HG03571 (cell line): ENCODE results near the gene CAMK1G.

Source experiments
- ATAC-seq: cut with Tn5 transposase; IDR thresholded peaks from one replicate; pipeline ENCODE4 v1.9.1; 2021; ENCODE audit not compliant: unreplicated experiment

CAMK1G gene

DNA sequence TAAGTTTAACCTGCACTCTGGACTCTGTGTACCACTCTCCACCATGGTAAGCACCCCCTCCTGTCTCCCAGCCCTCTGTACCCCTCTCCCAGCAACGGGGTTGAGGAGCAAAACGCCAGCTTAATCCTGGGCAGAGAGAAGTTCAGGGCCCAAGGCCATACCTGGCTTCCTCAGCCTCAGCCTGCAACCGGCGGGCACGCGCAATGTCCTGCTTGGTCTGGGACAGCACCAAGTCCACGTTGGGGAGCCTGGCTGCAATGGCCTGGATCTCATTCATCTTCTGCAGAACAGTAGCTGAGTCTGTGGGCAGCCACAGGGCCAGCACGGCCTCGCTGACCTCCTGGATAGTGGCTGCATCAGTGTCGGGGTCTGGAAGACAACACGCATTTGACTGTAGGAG is 34.8 kb downstream of the CAMK1G start:
- no peak for ATAC-seq

DNA sequence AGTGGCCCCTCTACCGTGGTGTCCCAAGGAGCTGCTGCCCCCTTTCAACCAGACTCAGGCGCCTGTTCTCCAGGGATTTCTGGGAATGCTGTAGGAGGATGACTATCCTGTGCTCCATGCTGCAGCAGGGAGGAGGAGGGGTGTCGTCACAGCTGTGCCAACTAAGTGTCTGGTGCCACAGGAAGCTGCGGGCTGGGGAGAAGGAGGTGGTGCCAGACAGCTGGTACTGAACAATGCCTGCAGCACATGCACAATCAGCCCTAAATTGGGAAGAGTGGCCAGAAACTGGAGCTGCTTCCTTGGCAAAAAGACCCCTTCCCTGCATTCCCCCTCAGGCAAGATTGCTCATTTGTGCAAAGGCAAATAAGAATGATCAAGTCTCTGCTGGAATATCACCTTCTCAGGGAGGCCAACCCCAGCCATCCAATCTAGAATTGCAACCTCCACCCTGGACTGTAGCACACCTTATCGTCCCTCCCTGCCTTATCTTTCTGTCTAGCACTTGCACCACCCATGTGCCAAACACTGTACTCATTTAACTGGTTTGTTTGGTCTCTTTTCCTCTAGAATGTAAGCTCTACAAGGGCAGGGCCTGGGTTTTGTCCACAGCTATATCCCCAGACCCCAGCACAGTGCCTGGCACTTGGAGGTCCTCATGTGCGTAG is 35.4 kb downstream of the CAMK1G start:
- no peak for ATAC-seq

DNA sequence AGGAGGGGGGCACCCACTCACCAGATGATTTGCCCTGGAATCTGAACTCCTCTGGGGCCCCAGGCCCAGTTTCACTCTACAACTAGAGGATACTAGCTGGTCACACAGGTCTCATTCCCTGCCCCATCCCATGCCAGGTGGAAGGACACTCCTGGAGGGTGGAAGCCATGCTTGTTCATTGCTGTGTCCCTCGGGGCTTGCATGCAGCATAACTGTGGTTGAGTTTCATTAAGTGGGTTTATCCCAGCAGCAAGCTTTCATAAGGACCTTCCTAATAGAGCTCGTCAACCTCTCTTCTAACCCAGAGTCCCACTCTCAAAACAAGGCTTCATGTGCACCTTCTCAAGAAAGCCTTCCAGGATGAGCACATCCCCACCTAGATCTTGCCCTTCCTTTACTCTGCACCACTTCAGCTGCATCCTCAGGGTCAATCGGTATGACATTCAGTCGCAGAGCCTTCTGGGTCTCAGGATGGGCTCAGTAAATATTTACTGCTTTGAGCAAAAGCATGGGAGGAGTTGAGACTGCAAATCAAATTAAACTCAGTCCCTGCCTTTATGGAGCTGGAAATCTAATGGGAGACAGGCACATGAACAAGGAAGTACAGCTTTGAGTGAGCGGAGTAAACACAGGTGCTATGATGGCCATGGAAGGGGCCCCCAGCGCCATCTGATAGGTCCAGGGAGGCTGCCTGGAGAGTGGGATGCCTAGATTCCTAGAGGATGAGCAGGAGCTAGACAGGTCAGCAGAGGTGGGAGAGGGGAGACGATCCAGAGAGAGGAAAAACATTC is 36.4 kb downstream of the CAMK1G start:
- ATAC-seq = no peak

DNA sequence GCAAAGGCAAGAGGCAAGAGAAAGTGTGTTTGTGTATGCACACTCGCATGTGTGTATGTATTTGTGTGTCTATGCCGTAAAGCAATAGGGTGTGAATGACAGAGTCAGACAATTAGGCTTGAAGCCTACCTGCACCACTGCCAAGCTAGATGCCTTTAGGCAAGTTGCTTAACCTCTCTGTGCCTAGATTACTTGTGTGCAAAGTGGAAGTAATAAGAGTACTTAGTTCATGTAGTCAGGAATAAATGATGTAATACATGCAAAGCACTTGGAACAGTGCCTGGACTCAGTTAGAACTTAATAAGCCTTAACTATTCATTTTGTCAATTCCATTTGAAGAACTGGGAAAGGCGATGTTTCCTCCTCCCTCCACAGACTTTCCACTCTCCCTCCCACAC is 37.0 kb downstream of the CAMK1G start:
- no peak for ATAC-seq

DNA sequence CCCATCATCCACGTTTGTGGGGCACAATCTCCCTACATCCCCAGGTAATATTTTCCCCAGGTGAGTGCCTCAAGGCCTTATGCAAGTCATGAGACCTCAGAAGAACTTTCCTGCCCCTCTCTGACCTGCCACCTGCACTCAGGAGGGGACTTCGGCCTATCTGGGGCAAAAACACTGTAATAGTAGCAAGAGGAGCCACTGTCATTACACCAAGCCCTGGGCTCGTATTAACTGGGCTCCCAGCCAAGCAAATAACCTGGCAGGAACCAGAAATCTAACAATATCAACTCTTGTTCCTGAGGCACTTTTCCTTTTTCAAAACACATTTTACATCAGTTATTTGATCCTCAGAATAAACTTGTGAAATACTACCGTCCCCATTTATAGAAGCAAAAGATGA is 37.8 kb downstream of the CAMK1G start:
- no peak for ATAC-seq

DNA sequence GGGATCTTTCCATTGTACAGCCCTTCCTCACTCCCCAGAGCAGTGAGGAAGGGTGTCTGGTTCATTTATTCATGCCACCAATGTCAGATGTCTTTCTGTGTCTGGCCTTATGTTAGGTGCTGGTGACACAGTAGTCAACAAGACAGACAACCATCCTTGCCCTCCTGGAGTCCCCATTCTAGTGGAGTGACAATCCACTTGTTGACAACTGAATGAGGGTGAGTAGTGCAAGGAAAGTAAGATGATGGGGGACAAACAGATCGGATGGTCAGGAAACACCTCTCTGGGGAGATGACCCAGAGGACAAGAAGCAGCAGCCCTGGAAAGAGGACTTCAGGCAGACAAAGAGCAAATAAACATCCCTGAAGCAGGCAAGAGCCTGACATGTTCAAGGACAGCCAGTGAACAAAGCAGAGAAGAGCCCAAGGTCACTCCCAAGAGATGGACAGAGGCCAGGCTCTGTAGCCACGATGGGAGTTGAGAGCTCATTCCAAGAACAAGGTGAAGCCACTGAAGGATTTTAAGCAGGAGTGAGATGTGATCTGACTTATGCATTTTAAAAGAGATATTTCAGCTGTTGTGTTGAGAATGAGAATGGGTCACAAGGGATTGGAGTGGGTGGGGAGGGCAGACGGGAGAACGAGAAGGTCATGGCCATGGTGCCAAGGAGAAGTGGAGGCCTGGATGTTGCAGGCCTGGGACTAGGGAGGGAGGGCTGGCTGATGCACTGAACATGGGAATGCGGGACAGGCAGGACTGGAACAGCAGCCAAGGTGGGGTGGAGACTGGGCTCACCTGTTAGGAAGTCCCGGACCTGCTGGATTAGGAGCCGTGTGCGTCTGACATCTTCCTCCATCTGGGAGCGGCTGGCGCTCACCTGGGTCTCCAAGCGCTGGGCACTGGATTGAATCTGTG is 38.5 kb downstream of the CAMK1G start:
- no peak for ATAC-seq

DNA sequence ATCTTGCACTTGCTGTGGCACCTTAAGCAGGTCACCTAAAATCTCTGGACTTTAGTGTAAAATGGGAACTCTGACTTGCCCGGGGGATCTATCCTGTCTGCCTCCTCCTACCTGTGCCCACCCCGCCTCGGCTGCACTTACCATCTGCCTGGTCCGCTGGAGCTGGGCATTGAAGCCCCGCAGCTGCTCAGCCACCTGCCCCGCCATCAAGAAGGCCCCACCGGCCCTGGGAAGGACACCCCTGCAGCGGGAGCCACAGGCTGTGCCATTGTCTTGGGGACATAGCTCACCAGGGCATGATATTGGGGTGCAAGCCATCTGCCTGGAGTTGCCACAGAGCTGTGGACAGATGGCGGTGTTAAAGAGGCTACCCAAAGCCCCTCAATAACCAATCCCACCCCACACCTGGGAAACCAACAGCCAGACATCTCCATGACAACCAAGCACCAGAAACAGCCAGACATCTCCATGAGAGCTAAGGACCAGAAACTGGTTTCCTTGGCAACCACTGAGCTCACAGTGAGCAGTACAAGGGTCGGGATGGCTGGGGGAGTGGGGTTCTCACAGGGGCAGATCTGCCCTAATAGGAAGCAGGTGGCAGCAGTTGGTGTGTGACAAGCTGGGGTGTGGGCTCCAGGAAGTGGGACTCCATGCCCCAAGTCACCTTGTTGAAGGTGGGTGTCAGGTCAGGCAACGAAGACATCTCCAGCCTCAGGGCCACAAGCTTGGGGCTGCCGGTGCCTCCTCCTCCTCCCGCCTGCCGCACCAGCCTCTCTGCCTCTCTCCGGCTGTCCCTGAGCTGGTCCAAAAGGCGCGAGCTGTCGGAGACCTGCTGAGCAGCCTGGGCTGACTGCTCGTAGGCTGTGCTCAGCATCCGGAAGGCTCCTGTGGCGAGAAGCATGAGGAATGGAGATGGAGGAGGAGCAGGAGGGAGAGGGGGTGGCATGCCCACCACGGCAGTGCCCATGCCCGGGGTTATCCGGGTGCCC is 39.6 kb downstream of the CAMK1G start:
- no peak for ATAC-seq

DNA sequence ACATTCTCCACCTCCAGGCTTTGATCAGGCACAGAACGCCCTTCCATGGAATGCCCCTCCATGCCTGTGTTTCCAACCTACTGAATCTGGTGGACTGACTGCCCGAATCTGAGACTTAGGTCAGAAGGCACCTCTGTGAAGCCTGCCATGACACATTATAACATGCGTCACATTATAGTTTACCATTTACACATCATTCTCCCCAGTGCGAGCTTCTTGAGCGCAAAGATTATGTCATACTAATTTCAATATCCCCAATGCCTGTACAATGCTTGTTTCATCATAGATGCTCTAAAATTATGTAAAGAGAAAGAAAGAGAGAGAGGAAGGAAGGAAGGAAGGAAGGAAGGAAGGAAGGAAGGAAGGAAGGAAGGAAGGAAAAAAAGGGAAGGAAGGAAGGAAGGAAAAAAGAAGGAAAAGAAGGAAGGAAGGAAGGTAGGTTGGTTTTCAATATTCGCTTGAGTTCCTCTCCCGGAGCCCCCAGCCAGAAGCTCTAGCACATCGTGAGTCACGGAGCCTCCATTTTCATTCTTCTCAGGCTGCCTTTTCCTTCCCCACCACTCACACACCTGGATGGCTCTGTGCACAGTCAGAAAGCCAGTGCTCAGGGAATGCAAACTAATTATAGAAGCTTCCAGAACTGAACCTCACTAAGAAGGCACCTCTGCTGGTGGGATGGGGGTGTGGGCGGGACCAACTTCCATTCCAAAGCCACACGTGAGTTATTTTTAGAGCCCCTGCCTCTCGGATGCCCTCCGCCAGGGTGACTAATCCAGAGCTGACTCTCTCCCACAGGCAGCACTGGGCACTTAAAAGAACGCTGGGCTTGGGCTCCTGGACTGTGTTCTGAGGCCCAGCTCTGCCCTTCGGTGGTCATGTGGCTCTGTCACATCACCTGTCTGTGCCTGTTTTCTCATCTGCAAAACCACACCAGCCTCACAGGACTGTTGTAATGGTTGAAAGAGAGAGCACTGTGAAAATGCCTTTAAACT is 41.3 kb downstream of the CAMK1G start:
- no peak for ATAC-seq

DNA sequence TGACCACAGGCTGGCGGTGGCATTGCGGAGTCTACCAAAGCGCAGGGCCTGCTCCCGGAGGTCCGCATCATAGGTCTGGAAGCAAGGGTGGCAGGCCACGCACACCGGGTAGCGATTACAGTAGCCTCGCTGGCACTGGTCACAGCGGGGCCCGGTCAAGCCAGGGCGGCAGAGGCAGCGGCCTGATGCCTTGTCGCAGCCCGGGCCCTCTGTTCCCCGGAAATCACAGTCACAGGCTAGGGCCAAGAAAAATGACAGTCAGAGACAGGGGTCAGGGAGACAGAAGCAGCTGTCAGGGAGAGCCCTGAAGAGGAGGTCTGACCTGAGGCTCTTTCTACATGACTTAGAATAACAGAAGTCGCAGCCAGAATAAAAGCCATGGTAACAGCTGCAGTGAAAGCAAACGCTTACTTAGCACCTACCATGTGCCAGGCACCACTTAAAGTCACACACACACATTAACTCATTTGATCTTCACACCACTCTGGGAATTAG is 42.3 kb downstream of the CAMK1G start:
- ATAC-seq = no peak

DNA sequence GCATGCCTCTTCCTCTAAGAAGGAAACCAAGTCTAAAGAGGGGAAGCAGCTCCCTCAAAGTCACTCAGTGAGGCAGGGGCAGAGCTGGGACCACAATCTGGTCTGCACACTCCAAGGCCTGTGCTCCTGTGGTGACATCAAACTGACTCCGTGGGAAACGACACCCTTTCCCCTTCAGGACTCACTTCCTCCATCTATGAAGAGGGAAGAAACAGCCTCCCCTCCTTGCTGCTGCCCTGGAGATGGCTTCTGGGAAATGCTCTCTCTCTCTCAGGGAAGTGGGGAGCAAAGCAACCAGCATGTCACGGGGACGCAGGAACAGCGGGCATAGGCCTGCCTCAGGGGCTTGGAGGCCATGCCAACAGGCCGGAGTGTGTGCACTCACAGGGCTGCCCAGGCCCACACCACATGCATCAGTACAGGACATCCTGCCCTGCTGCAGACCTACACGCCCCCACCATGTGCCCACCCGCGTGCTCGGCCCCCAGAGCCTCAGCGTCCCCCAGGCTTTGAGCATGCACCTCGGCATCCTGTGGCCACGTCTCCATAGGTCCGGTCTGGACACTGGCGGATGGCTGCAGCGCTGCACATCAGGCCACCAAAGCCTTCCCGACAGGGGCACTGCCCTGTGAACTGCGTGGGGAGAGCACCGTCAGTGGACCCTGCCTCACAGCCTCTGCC is 43.0 kb downstream of the CAMK1G start:
- ATAC-seq = no peak

DNA sequence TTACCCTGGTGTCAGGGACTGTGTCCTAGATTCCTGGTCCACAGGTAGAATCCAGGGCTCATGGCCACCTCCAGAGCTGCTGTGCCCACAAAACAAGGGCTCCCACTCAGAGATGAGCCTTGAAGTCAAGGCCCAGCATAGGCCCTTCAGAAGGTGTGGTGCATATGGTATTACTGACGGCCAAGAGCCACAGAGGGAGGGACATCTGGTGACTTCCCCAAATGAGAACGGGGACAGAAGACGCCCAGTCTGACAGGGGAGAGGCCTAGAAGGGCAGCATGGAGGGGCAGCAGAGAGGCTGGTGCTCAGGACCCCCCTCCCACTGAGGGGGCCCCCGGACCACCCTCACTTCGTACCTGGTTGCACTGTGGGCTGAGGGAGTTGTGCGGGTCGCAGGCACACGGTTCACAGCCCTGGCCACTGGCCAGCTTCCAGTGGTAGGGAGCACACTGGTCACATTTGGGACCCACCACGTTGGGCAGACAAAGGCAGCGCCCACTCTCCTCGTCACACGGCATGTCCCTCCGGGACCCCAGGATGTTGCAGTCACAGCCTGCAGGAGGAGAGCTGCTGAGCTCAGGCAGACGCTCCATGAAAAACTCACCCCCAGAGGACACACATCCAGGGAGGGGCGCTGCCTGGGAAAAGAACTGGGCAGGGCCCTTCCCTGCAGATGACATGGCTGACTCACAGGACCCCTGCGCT is 43.7 kb downstream of the CAMK1G start:
- ATAC-seq = no peak

DNA sequence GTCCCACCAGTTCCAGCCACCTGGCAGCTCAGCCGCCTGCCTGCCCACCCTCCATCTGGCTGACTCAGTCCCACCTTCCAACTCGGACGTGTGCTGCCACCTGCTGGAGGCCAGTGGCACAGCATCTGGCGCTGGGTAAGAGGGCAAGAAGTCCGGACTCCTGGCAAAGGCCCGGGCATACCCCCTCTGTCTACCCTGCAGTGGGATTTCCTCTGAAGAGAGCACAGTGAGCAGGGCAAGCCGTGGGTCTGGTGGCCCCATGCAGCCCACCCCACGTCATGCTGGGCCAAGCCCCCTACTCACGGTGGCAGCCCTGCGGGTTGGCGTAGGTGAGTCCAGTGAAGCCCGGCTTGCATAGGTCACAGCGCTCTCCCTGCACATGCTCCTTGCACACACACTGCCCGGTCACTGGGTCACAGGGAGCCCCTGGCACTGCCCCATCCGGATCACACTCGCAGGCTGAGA is 44.2 kb downstream of the CAMK1G start:
- peak; percentile 84 for ATAC-seq

DNA sequence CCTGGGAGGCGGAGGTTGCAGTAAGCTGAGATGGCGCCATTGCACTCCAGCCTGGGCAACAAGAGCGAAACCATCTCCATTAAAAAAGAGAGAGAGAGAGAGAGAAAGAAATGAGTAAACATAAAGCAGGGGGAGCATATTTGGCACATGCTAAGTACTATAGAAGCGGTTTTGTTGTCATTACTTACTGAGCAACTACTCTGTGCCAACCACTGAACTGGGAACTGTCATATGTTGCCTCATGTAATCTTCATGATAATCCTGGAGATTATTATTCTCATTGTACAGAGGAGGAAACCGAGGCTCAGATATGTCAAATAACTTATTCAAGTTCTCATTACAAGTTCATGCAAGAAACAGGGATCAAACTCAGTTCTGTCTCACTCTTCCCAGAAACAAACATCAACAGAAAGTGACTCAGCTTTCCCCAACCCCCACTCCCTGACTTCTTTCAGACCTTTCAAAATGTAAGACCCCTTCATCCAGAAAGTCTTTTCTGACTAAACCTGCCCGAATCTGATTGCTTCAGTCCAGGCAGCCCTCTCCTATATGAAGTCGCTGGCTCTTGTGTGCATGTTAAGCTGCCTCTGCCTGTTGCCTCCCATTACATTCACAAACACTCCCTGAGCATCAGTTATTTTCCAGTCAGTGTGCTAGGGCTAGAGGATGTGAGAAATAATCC is 45.2 kb downstream of the CAMK1G start:
- no peak for ATAC-seq

DNA sequence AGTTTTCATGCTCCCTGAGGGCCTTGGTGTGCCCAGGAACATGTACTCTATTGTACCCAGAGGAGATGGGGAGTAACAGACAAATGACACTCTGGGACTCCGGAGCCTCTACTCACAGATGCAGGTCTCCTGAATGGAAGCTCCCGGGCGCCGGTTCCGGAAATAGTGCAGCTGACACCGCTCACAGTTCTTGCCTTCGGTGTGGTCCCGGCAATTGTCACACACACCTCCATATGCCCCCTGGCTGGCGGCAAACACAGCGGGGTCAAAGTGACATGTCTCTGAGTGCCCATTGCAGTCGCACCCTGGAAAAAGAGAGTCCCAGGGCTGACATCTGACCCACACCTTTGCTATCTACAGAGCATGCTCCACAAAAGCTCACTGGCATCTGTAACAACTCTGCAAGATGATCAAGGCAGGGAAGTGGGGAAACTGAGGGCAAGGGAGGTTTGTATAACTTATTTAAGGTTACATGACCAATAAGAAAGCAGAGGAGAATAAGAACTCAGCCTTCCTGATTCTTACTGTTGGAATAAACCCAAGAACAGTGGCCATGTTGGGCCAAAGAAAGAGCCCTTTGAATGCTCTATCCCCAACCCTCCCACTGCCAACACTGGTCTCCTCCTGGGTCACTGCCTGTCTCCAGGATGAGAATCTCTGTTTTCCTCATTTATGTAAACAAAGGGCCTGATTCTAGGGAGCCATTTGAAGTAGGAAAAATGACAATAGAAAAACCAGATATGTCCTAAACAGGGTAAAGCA is 46.3 kb downstream of the CAMK1G start:
- no peak for ATAC-seq

DNA sequence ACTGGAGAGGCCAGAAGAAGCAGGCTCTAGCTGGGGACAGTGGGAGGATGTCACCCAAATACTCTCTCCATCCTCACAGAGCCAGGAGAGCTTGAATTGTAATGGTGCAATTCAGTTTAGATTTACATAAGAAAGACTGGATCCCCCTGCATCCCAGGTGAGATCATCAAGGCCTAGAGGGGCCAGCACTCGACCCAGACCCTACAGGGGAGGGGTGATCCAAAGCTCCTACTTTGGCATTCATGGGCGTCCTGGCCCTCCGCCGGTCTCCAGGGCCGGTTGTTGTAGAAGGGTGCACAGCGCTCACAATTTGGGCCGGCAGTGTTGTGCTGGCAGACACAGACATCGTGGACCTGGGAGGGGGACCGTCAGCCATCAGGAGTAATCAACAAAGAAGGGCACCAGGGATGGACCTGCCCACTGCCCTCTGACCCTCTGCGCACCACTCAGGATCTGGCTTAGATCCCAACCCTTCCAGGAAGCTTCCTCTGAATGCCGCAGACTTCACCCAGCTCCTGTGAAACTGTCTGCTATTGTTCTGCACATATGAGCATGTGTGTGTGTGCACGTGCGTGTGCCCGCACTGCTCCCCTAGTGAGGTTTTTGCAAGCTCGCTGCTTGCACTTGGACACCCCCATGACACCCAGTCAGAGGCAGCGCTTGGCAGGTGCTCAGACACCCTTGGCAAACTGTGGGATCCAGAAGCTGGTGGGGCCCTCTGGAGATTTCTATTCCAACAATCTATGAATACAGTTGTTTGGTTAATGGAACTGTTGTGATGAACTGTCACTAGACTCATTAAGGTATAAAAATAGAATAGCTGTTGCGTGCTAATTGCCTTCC is 47.1 kb downstream of the CAMK1G start:
- no peak for ATAC-seq
